ENCODE results near the gene SEC31B.

SEC31B gene

GRCh38 chr10:100487529-100487928 is 32.1 kb downstream of the SEC31B start:
- no peak for DNase-seq (ENCODE audit: extremely low read depth, low read depth)
- H3K4me3 ChIP-seq (replicated peaks; ENCODE audit: low read depth, low read length), result no peak overlapping the region
- TF ChIP-seq CTCF (IDR thresholded peaks at IDR 0.05; ENCODE audit: low read depth, low read length, missing control alignments), result no peak

- H3K4me3 ChIP-seq (replicated peaks; ENCODE audit: low read depth, low read length), result no peak overlapping the region
- no peak for TF ChIP-seq CTCF (IDR thresholded peaks at IDR 0.05; ENCODE audit: low read depth, low read length, missing control alignments)
- no peak for DNase-seq (ENCODE audit: extremely low read depth, low read depth)
These were observed 33.7 kb downstream of the SEC31B start for GRCh38 chr10:100485801-100486495.

GRCh38 chr10:100485366-100485765 is 34.3 kb downstream of the SEC31B start:
- TF ChIP-seq CTCF (IDR thresholded peaks at IDR 0.05; ENCODE audit: low read depth, low read length, missing control alignments), result no peak
- no peak overlapping the region for H3K4me3 ChIP-seq (replicated peaks; ENCODE audit: low read depth, low read length)
- DNase-seq (ENCODE audit: extremely low read depth, low read depth), result no peak

GRCh38 chr10:100483876-100484666 is 35.6 kb downstream of the SEC31B start:
- no peak for DNase-seq (ENCODE audit: extremely low read depth, low read depth)

GRCh38 chr10:100482834-100483185 is 36.9 kb downstream of the SEC31B start:
- peak overlapping the region; percentile 32; the same call in 1 of the 2 replicates for H3K4me3 ChIP-seq (replicated peaks; ENCODE audit: low read depth, low read length)
- no peak for TF ChIP-seq CTCF (IDR thresholded peaks at IDR 0.05; ENCODE audit: low read depth, low read length, missing control alignments)
- no peak for DNase-seq (ENCODE audit: extremely low read depth, low read depth)

More at GRCh38 chr10:100483876-100484666, 35.6 kb downstream of the SEC31B start:
- no peak for TF ChIP-seq CTCF (IDR thresholded peaks at IDR 0.05; ENCODE audit: low read depth, low read length, missing control alignments)
- no peak overlapping the region for H3K4me3 ChIP-seq (replicated peaks; ENCODE audit: low read depth, low read length)

GRCh38 chr10:100482181-100482833 is 37.4 kb downstream of the SEC31B start:
- H3K4me3 ChIP-seq (replicated peaks; ENCODE audit: low read depth, low read length), result peak overlapping the region; percentile 32
- TF ChIP-seq CTCF (IDR thresholded peaks at IDR 0.05; ENCODE audit: low read depth, low read length, missing control alignments), result peak; percentile 91
- peak; percentile 25 for DNase-seq (ENCODE audit: extremely low read depth, low read depth)

Measured in HFF-Myc (cell line).